Esophagus squamous epithelium (tissue), 4 donors: ENCODE results near the gene AIG1.

Experiments
- POLR2A ChIP-seq, 4 donors: fragments of 450-650 bp; IDR thresholded peaks; one replicate each; pipeline ENCODE4 v1.6.1; 2017; ENCODE audit warnings: antibody characterized with exemption in 4 of 4, mild to moderate bottlenecking in 4 of 4, moderate library complexity in 3 of 4
- TF ChIP-seq, protein P1 (sequence below), 6 experiments: fragments of 450-650 bp in 4 of 6; fragments of 200-600 bp in 2 of 6; sonication (generic) in 2 of 6; IDR thresholded peaks; one replicate each; pipeline ENCODE4 v1.5.1; 2016 to 2019; ENCODE audit warnings: antibody characterized with exemption in 6 of 6, mild to moderate bottlenecking in 4 of 6, moderate library complexity in 4 of 6

DNA sequence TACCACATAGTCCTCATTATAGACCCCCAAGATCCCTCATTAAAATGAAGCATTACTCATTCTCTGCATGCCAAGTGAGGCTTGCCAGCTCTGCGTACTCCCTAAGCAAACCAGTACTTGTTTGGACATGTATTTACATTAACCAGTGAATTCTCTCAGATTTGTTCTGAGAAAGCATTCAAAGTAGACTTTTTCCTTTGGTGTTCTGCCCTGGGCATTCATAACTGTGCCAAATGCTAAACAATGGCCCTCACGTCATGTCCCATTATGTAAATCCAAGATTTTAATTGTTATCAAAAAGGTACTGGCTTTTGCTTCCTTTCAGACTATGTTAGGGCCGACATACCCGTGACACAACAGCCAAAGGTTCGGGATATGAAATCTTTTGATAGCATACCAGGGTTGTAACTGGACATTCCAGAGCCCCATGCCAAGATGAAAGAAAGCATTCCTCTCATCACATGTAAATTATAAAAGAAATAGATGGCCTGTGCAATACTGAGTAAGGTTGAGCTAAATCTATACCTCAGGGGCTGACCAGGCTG, 225.6 kb downstream of the AIG1 start:
- TF ChIP-seq, protein P1, sequence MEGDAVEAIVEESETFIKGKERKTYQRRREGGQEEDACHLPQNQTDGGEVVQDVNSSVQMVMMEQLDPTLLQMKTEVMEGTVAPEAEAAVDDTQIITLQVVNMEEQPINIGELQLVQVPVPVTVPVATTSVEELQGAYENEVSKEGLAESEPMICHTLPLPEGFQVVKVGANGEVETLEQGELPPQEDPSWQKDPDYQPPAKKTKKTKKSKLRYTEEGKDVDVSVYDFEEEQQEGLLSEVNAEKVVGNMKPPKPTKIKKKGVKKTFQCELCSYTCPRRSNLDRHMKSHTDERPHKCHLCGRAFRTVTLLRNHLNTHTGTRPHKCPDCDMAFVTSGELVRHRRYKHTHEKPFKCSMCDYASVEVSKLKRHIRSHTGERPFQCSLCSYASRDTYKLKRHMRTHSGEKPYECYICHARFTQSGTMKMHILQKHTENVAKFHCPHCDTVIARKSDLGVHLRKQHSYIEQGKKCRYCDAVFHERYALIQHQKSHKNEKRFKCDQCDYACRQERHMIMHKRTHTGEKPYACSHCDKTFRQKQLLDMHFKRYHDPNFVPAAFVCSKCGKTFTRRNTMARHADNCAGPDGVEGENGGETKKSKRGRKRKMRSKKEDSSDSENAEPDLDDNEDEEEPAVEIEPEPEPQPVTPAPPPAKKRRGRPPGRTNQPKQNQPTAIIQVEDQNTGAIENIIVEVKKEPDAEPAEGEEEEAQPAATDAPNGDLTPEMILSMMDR (IDR thresholded peaks at IDR 0.05), result no peak
- TF ChIP-seq POLR2A (IDR thresholded peaks at IDR 0.05), result no peak
